Endothelial cell (in vitro differentiated cells): ENCODE results near the gene MAP2K1. TPM values are rescaled to one million over a fixed set of nuclear protein-coding genes. Genes with fewer than 3 reads are reported as not detected.

ENCODE experiments used
- DNase-seq: peaks from one replicate; pipeline ENCODE4 v3.0.0; 2021; ENCODE audit warnings: low spot score
- H3K27ac Mint-ChIP-seq: one replicate; pipeline ENCODE4 v1.8.0; 2021; ENCODE audit warnings: mixed read lengths, inconsistent platforms; ENCODE audit not compliant: unreplicated experiment
- H3K27me3 Mint-ChIP-seq: one replicate; pipeline ENCODE4 v1.8.0; 2021; ENCODE audit warnings: mild to moderate bottlenecking, moderate library complexity, mixed read lengths, inconsistent platforms; ENCODE audit not compliant: unreplicated experiment
- H3K36me3 Mint-ChIP-seq: one replicate; pipeline ENCODE4 v1.8.0; 2021; ENCODE audit warnings: mild to moderate bottlenecking, low read depth, mixed read lengths, inconsistent platforms; ENCODE audit not compliant: unreplicated experiment
- H3K4me1 Mint-ChIP-seq: one replicate; pipeline ENCODE4 v1.8.0; 2021; ENCODE audit warnings: mild to moderate bottlenecking, mixed read lengths, inconsistent platforms; ENCODE audit not compliant: unreplicated experiment
- H3K4me3 Mint-ChIP-seq: one replicate; pipeline ENCODE4 v1.8.0; 2021; ENCODE audit warnings: mild to moderate bottlenecking, mixed read lengths, inconsistent platforms; ENCODE audit not compliant: unreplicated experiment
- H3K9me3 Mint-ChIP-seq: one replicate; pipeline ENCODE4 v1.8.0; 2021; ENCODE audit warnings: mixed read lengths, inconsistent platforms; ENCODE audit not compliant: unreplicated experiment
- total RNA-seq: library from RNA; stranded (reverse); fragmentation: NEBNext Ultra II Directional; extraction: Animal tissue kit (Norgen Biotek cat#: 25700); gene quantifications from one replicate; pipeline ENCODE4 v1.2.1, GENCODE V29; 2021; ENCODE audit not compliant: unreplicated experiment
- TF ChIP-seq, protein P1 (sequence below): fragments of 200-600 bp; sonication (generic); IDR thresholded peaks from one replicate; pipeline ENCODE4 v1.5.0; 2021; ENCODE audit warnings: antibody characterized with exemption; ENCODE audit not compliant: unreplicated experiment

Gene MAP2K1
- total RNA-seq, 1 donor from 2014 or later = 139 TPM

DNA sequence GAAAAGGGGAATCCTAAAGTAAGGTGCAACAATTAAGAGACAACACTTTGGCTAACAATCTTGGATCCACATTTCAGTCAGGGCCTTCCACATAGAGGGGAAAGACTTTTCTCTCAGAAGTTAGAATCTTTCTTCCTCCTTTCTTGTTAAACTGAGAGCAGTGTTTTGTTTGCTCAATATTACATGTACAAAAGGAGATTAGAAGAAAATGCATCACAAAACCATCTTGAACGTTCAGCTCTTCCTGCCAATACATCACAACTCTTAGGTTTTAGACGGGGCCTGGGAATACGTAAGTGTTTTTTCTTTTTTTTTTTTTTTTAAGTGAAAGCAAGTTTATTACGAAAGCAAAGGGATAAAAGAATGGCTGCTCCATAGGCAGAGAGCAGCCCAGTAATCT lies 39.1 kb downstream of the MAP2K1 start:
- Mint-ChIP-seq H3K4me1 (peaks cover 57% of the 10 kb centered on the region), H3K27me3 (no peaks in the 10 kb centered on the region), H3K4me3 (no peak overlapping the region), H3K27ac (no peak overlapping the region), H3K36me3 (peaks cover 16% of the 10 kb centered on the region), H3K9me3 (no peaks in the 10 kb centered on the region)
- no peak for DNase-seq
- TF ChIP-seq, protein P1, sequence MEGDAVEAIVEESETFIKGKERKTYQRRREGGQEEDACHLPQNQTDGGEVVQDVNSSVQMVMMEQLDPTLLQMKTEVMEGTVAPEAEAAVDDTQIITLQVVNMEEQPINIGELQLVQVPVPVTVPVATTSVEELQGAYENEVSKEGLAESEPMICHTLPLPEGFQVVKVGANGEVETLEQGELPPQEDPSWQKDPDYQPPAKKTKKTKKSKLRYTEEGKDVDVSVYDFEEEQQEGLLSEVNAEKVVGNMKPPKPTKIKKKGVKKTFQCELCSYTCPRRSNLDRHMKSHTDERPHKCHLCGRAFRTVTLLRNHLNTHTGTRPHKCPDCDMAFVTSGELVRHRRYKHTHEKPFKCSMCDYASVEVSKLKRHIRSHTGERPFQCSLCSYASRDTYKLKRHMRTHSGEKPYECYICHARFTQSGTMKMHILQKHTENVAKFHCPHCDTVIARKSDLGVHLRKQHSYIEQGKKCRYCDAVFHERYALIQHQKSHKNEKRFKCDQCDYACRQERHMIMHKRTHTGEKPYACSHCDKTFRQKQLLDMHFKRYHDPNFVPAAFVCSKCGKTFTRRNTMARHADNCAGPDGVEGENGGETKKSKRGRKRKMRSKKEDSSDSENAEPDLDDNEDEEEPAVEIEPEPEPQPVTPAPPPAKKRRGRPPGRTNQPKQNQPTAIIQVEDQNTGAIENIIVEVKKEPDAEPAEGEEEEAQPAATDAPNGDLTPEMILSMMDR = no peak

- peak overlapping the region; percentile 73 for H3K27ac Mint-ChIP-seq
These were observed 42.4 kb downstream of the MAP2K1 start for GRCh38 chr15:66429117-66429516.

DNA sequence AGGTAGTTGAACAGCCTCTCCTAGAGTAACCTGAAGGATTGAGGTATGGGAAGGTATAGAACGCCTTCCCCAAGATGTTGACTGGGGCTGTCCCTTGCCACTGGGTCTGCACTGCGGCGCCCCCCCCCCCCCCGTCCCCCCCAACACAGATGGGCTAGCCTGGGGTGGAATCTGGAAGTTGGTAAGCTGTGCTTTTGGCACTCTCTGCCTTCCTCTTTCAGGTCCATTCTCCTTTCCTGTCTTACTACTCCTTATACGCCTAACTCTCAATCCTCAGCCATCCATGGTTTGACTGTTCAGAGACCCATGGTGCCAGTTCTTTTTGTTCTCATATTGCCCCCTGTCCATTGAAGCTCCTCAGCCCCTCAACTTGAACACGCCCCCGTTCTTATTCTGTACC lies 42.8 kb downstream of the MAP2K1 start:
- H3K36me3 Mint-ChIP-seq = peaks cover 18% of the 10 kb centered on the region
- H3K27ac Mint-ChIP-seq = no peak overlapping the region
- no peaks in the 10 kb centered on the region for H3K9me3 Mint-ChIP-seq
- DNase-seq = no peak
- H3K4me3 Mint-ChIP-seq = no peak overlapping the region
- TF ChIP-seq, protein P1 = no peak
- H3K27me3 Mint-ChIP-seq = peaks cover 4% of the 10 kb centered on the region
- peaks cover 69% of the 10 kb centered on the region for H3K4me1 Mint-ChIP-seq

More at GRCh38 chr15:66429117-66429516, 42.4 kb downstream of the MAP2K1 start:
- Mint-ChIP-seq H3K27me3 (peaks cover 4% of the 10 kb centered on the region), H3K9me3 (no peaks in the 10 kb centered on the region), H3K4me1 (peaks cover 73% of the 10 kb centered on the region), H3K36me3 (peaks cover 16% of the 10 kb centered on the region), H3K4me3 (no peak overlapping the region)
- no peak for DNase-seq
- TF ChIP-seq, protein P1 = no peak

DNA sequence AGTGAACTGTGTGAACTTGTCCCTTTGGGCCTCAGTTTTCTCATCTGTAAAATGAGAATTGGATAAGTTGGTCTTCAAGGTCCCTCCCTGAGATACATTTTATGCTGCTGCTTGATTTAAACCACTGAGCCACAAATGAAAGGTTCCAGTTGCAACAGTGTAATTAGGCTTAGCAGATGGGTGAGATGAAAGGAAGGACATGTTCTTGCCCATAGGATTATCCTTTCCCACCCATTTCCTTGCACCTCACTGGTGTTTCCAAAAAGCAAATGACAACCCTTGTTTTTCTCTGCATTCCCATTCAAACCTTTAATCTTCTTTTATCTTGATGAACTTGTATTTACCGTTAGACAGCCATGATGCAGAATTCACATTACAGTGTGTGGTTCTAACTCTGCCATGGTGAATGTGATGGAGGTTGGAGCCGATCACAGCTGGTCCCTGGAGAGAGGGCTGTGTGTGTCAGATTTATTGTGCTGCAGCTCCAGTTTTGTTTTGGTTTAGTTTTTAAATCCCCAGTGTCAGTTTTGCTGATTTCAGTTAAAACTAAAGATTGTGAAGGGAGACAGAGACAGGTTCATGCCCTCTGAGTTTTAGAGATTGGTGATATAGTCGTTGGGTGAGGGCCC lies 44.0 kb downstream of the MAP2K1 start:
- peaks cover 9% of the 10 kb centered on the region for H3K27me3 Mint-ChIP-seq
- no peak for DNase-seq
- H3K36me3 Mint-ChIP-seq = peaks cover 22% of the 10 kb centered on the region
- no peaks in the 10 kb centered on the region for H3K9me3 Mint-ChIP-seq
- H3K4me3 Mint-ChIP-seq = no peak overlapping the region
- TF ChIP-seq, protein P1 = no peak
- H3K4me1 Mint-ChIP-seq = peaks cover 62% of the 10 kb centered on the region
- no peak overlapping the region for H3K27ac Mint-ChIP-seq

- Mint-ChIP-seq H3K27me3 (peaks cover 12% of the 10 kb centered on the region), H3K4me1 (peaks cover 54% of the 10 kb centered on the region), H3K4me3 (no peak overlapping the region), H3K36me3 (peaks cover 45% of the 10 kb centered on the region), H3K27ac (no peak overlapping the region), H3K9me3 (no peaks in the 10 kb centered on the region)
- TF ChIP-seq, protein P1 = no peak
- no peak for DNase-seq
These were observed 47.0 kb downstream of the MAP2K1 start for GRCh38 chr15:66433726-66434125.
